ENCODE results near the gene QTRT2.

The QTRT2 gene

DNA sequence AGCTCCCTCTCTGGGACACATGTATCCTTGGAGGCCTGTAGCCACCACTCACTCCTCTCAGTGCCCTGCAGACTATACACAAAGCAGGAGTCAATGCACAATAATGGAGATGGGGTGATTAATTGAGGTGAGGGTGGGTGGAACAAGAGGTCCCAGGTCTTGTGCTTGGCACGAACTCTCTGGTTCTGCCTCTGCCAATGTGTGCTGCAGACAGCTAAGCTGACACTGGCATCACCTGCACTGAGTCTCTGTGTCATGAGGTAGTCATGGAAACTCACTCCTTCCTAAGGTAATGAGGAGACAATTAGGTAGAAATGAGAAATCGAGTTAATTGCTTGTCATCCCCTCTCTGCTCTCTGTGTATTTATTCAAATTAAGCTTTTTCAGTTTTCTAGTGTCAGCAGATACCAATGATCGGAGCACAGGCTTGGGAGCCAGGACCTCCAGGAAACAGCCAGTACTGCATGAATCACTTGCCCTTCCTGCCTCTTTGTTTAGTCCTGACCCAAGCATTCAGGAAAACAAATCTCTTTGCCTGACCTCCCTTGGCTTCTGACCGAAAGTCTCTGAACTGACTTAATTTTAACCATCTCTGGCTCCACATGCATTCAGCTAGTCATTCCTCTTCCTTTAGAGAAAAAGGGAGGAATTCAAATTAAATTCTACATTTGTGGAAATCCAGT is 65.6 kb downstream of the QTRT2 start:
- Histone ChIP-seq H3K27me3 (ENCODE audit: insufficient read depth, low read length, poor library complexity, severe bottlenecking) (no peaks in the 10 kb centered on the region), H3K9me2 (replicated peaks; ENCODE audit: low read depth, low read length) (no peaks in the 10 kb centered on the region), H3K79me2 (ENCODE audit: insufficient read depth, low read length) (no peaks in the 10 kb centered on the region), H3K4me1 (ENCODE audit: insufficient read depth, low read length, poor library complexity, severe bottlenecking) (no peaks in the 10 kb centered on the region), H3K4me3 (ENCODE audit: low read length, poor library complexity, severe bottlenecking) (no peak overlapping the region), H2AFZ (ENCODE audit: low read length) (no peak overlapping the region), H3K9me3 (ENCODE audit: insufficient read depth, low read depth, low read length) (no peaks in the 10 kb centered on the region), H4K20me1 (ENCODE audit: insufficient read depth, low read length, poor library complexity, severe bottlenecking) (no peaks in the 10 kb centered on the region), H3K36me3 (ENCODE audit: insufficient read depth, low read length) (no peaks in the 10 kb centered on the region), H3K9ac (ENCODE audit: low read depth, low read length, poor library complexity, severe bottlenecking) (no peak overlapping the region), H3K4me2 (ENCODE audit: low read depth, low read length, poor library complexity, severe bottlenecking) (no peak overlapping the region), H3F3A (ENCODE audit: low read depth) (no peaks in the 10 kb centered on the region)
- TF ChIP-seq CTCF (conservative IDR thresholded peaks at IDR 0.05; ENCODE audit: low read length) (no peak), EZH2phosphoT487 (IDR thresholded peaks at IDR 0.05; ENCODE audit: borderline replicate concordance) (no peak)

DNA sequence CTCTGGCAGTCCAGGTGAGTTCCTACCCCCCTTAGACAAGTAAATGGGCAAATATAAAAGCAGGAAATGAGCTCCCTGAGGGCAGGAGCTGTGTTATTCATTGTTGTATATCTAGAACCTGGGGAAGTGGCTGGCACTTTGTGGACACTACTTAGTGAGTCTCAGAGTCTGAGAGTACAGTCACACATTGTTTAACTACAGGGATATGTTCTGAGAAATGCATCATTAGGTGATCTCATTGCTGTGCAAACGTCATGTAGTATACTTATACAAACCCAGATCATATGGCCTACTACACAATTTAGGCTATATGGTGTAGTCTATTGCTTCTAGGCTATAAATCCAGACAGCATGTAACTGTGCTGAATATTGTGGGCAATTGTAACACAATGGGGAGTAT is 69.9 kb downstream of the QTRT2 start:
- Histone ChIP-seq H3F3A (ENCODE audit: low read depth) (no peaks in the 10 kb centered on the region), H2AFZ (ENCODE audit: low read length) (no peak overlapping the region)
- TF ChIP-seq CTCF (conservative IDR thresholded peaks at IDR 0.05; ENCODE audit: low read length) (no peak), EZH2phosphoT487 (IDR thresholded peaks at IDR 0.05; ENCODE audit: borderline replicate concordance) (no peak)

GRCh38 chr3:114127517-114127916 is 71.0 kb downstream of the QTRT2 start:
- Histone ChIP-seq H3K4me3 (ENCODE audit: low read length, poor library complexity, severe bottlenecking) (no peak overlapping the region), H3K9ac (ENCODE audit: low read depth, low read length, poor library complexity, severe bottlenecking) (no peak overlapping the region), H2AFZ (ENCODE audit: low read length) (no peak overlapping the region), H4K20me1 (ENCODE audit: insufficient read depth, low read length, poor library complexity, severe bottlenecking) (no peaks in the 10 kb centered on the region), H3K27me3 (ENCODE audit: insufficient read depth, low read length, poor library complexity, severe bottlenecking) (no peaks in the 10 kb centered on the region), H3K4me2 (ENCODE audit: low read depth, low read length, poor library complexity, severe bottlenecking) (no peak overlapping the region), H3K9me3 (ENCODE audit: insufficient read depth, low read depth, low read length) (no peaks in the 10 kb centered on the region), H3K36me3 (ENCODE audit: insufficient read depth, low read length) (no peaks in the 10 kb centered on the region), H3K4me1 (ENCODE audit: insufficient read depth, low read length, poor library complexity, severe bottlenecking) (no peaks in the 10 kb centered on the region), H3F3A (ENCODE audit: low read depth) (no peaks in the 10 kb centered on the region), H3K9me2 (replicated peaks; ENCODE audit: low read depth, low read length) (no peaks in the 10 kb centered on the region), H3K79me2 (ENCODE audit: insufficient read depth, low read length) (no peaks in the 10 kb centered on the region)
- TF ChIP-seq CTCF (conservative IDR thresholded peaks at IDR 0.05; ENCODE audit: low read length): no peak
- TF ChIP-seq EZH2phosphoT487 (IDR thresholded peaks at IDR 0.05; ENCODE audit: borderline replicate concordance): no peak

More for the DNA sequence above, 69.9 kb downstream of the QTRT2 start:
- Histone ChIP-seq H3K4me1 (ENCODE audit: insufficient read depth, low read length, poor library complexity, severe bottlenecking) (no peaks in the 10 kb centered on the region), H3K79me2 (ENCODE audit: insufficient read depth, low read length) (no peaks in the 10 kb centered on the region), H4K20me1 (ENCODE audit: insufficient read depth, low read length, poor library complexity, severe bottlenecking) (no peaks in the 10 kb centered on the region), H3K4me2 (ENCODE audit: low read depth, low read length, poor library complexity, severe bottlenecking) (no peak overlapping the region), H3K27me3 (ENCODE audit: insufficient read depth, low read length, poor library complexity, severe bottlenecking) (no peaks in the 10 kb centered on the region), H3K9me2 (replicated peaks; ENCODE audit: low read depth, low read length) (no peaks in the 10 kb centered on the region), H3K36me3 (ENCODE audit: insufficient read depth, low read length) (no peaks in the 10 kb centered on the region), H3K9me3 (ENCODE audit: insufficient read depth, low read depth, low read length) (no peaks in the 10 kb centered on the region), H3K4me3 (ENCODE audit: low read length, poor library complexity, severe bottlenecking) (no peak overlapping the region), H3K9ac (ENCODE audit: low read depth, low read length, poor library complexity, severe bottlenecking) (no peak overlapping the region)
